ENCODE results near the gene GLI3. TPM values are rescaled to one million over a fixed set of nuclear protein-coding genes. Genes with fewer than 3 reads are reported as not detected.

The GLI3 gene
- total and polyA plus RNA-seq, 10 donors, result 0.17 to 9.2 (median 1.8) TPM

GRCh38 chr7:42168512-42168911, 68.5 kb downstream of the GLI3 start:
- TF ChIP-seq, protein P1, sequence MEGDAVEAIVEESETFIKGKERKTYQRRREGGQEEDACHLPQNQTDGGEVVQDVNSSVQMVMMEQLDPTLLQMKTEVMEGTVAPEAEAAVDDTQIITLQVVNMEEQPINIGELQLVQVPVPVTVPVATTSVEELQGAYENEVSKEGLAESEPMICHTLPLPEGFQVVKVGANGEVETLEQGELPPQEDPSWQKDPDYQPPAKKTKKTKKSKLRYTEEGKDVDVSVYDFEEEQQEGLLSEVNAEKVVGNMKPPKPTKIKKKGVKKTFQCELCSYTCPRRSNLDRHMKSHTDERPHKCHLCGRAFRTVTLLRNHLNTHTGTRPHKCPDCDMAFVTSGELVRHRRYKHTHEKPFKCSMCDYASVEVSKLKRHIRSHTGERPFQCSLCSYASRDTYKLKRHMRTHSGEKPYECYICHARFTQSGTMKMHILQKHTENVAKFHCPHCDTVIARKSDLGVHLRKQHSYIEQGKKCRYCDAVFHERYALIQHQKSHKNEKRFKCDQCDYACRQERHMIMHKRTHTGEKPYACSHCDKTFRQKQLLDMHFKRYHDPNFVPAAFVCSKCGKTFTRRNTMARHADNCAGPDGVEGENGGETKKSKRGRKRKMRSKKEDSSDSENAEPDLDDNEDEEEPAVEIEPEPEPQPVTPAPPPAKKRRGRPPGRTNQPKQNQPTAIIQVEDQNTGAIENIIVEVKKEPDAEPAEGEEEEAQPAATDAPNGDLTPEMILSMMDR (IDR thresholded peaks at IDR 0.05 in 8 of 11, conservative IDR thresholded peaks at IDR 0.05 in 3 of 11), result no peak
- TF ChIP-seq POLR2AphosphoS5 (IDR thresholded peaks at IDR 0.05) (no peak), POLR2A (IDR thresholded peaks at IDR 0.05) (no peak)
- WGBS, 5 donors, result 81 to 91% (median 86%) methylated on average over 8 of the region's 8 CpGs
- H3K4me3 ChIP-seq, result no peak overlapping the region
- H3K36me3 ChIP-seq, result no peaks in the 10 kb centered on the region
- DNase-seq, result no peak
- no peaks in the 10 kb centered on the region for H3K4me1 ChIP-seq
- no peaks in the 10 kb centered on the region for H3K27me3 ChIP-seq (replicated peaks in 1 of 7)
- no peak overlapping the region for H3K27ac ChIP-seq
- no peaks in the 10 kb centered on the region for H3K9me3 ChIP-seq
- intact Hi-C loops (cut with DNase I; ENCODE audit: low total_unique reads), result no loop called here

DNA sequence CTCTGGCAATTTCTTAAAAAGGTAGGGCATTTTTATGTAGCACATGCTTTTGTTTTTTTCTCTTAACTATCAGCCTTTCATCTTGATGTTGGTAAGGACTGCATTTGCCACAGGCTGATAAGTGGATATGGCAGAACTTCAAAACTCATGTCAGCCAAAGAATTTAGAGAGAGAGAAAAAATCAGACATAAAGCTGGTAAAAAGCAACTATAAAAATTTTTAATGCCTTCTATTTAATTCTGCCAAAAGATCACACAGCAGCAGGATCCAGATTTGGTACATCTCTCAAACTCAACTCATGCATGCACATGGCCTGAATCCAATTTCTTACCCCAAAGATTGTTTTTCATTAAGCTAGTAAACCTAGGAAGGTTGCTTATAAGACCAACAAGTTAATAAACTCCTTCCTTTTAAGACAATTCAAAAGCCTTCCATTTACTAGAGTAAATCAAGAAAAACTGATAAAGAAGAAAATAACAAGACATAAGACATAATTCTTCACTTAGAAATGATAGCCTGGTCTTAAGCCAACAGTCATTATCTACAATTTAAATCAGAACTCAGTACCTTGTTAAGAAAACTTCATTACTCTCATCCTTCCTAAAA, 69.3 kb downstream of the GLI3 start:
- Histone ChIP-seq H3K27me3 (replicated peaks in 1 of 7) (no peaks in the 10 kb centered on the region), H3K36me3 (no peaks in the 10 kb centered on the region), H3K27ac (no peak overlapping the region), H3K4me3 (no peak overlapping the region), H3K9me3 (no peaks in the 10 kb centered on the region), H3K4me1 (no peaks in the 10 kb centered on the region)
- intact Hi-C loops (cut with DNase I; ENCODE audit: low total_unique reads), result no loop called here
- TF ChIP-seq POLR2AphosphoS5 (IDR thresholded peaks at IDR 0.05), result no peak
- TF ChIP-seq POLR2A (IDR thresholded peaks at IDR 0.05), result no peak
- TF ChIP-seq, protein P1 (IDR thresholded peaks at IDR 0.05 in 8 of 11, conservative IDR thresholded peaks at IDR 0.05 in 3 of 11), result no peak
- no peak for DNase-seq

DNA sequence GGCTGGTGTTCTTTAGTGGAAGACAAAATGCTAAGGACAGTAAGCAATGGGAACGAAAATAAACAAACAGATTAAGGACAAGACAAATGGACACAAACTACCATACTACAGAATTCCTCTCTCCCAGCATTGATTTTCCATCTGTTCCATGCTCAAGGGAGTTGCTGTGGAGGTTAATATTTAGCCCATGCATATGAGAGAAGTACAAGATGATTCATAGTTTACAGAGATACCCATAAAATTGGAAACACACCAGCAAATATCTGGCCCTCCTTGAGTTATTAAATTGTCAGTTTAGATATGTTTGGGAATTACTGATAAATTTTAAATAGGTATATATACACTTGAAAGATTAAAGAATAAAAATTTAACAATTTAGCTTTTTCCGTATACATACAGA, 69.8 kb downstream of the GLI3 start:
- no peaks in the 10 kb centered on the region for H3K36me3 ChIP-seq
- DNase-seq, result no peak
- no peak overlapping the region for H3K27ac ChIP-seq
- H3K4me1 ChIP-seq, result no peaks in the 10 kb centered on the region
- no peak overlapping the region for H3K4me3 ChIP-seq
- 86 to 95% (median 88%) methylated on average over 2 of the region's 2 CpGs for whole genome bisulfite sequencing, 5 donors
- intact Hi-C loops (cut with DNase I; ENCODE audit: low total_unique reads), result no loop called here
- TF ChIP-seq POLR2A (IDR thresholded peaks at IDR 0.05), result no peak
- TF ChIP-seq POLR2AphosphoS5 (IDR thresholded peaks at IDR 0.05), result no peak
- TF ChIP-seq, protein P1 (IDR thresholded peaks at IDR 0.05 in 8 of 11, conservative IDR thresholded peaks at IDR 0.05 in 3 of 11), result no peak
- no peaks in the 10 kb centered on the region for H3K9me3 ChIP-seq
- no peaks in the 10 kb centered on the region for H3K27me3 ChIP-seq (replicated peaks in 1 of 7)

- no peaks in the 10 kb centered on the region for H3K36me3 ChIP-seq
- intact Hi-C loops (cut with DNase I; ENCODE audit: low total_unique reads), result no loop called here
- TF ChIP-seq, protein P1 (IDR thresholded peaks at IDR 0.05 in 8 of 11, conservative IDR thresholded peaks at IDR 0.05 in 3 of 11), result no peak
- TF ChIP-seq POLR2AphosphoS5 (IDR thresholded peaks at IDR 0.05), result no peak
- no peak for TF ChIP-seq POLR2A (IDR thresholded peaks at IDR 0.05)
- H3K9me3 ChIP-seq, result no peaks in the 10 kb centered on the region
- H3K4me1 ChIP-seq, result no peaks in the 10 kb centered on the region
- H3K27ac ChIP-seq, result no peak overlapping the region
- no peak for DNase-seq
- H3K27me3 ChIP-seq (replicated peaks in 1 of 7), result no peaks in the 10 kb centered on the region
- H3K4me3 ChIP-seq, result no peak overlapping the region
- WGBS, 5 donors, result 82 to 94% (median 89%) methylated on average over 5 of the region's 5 CpGs
Measured at GRCh38 chr7:42164881-42165428, 72.1 kb downstream of the GLI3 start.

Measured in spleen (tissue), 11 donors.